ENCODE data around the gene PHF24.
"Not testable (repeated sequence)": the region's sequence is repeated elsewhere in the genome, so short reads cannot be mapped to it uniquely, and the experiment has no call there.

The PHF24 gene

GRCh38 chr9:34998266-34998665 is 40.2 kb downstream of the PHF24 start:
- no peak for DNase-seq

GRCh38 chr9:34999576-34999975 is 41.5 kb downstream of the PHF24 start:
- DNase-seq: no peak

- DNase-seq: peak; percentile 19 to 20
Measured at GRCh38 chr9:35000535-35001284, 42.6 kb downstream of the PHF24 start.

GRCh38 chr9:35001285-35001677 is 43.2 kb downstream of the PHF24 start:
- DNase-seq: no peak

- DNase-seq: no peak
Measured at GRCh38 chr9:35001803-35002502, 43.9 kb downstream of the PHF24 start.

GRCh38 chr9:35002623-35003022 is 44.5 kb downstream of the PHF24 start:
- DNase-seq: no peak

- DNase-seq: not testable (repeated sequence)
Measured at GRCh38 chr9:35004299-35004698, 46.2 kb downstream of the PHF24 start.

GRCh38 chr9:35010351-35010958 is 52.4 kb downstream of the PHF24 start:
- DNase-seq: no peak

- no peak for DNase-seq
Measured at GRCh38 chr9:35014517-35014916, 56.4 kb downstream of the PHF24 start.

- not testable (repeated sequence) for DNase-seq
Measured at GRCh38 chr9:35023443-35023842, 65.4 kb downstream of the PHF24 start.

- no peak for DNase-seq
Measured at GRCh38 chr9:35026671-35027070, 68.6 kb downstream of the PHF24 start.

GRCh38 chr9:35027374-35027773 is 69.3 kb downstream of the PHF24 start:
- DNase-seq: no peak

GRCh38 chr9:35027860-35028259 is 69.8 kb downstream of the PHF24 start:
- no peak for DNase-seq

- DNase-seq: no peak
Measured at GRCh38 chr9:35028341-35028740, 70.3 kb downstream of the PHF24 start.

- no peak for DNase-seq
Measured at GRCh38 chr9:35029241-35029640, 71.2 kb downstream of the PHF24 start.

GRCh38 chr9:35029852-35030251 is 71.8 kb downstream of the PHF24 start:
- no peak for DNase-seq

Data from SW 1271 (cell line).